ENCODE measurements around the gene PGA5. TPM values are rescaled to one million over a fixed set of nuclear protein-coding genes. Genes with fewer than 3 reads are reported as not detected.
"Not testable (repeated sequence)": the region's sequence is repeated elsewhere in the genome, so short reads cannot be mapped to it uniquely, and the experiment has no call there.

PGA5 gene
- total RNA-seq, 1 donor from 2014 or later, result not detected

GRCh38 chr11:61219016-61219415 lies 22.0 kb upstream of the PGA5 start:
- ATAC-seq; intact Hi-C loops (cut with DNase I): not testable (repeated sequence)
- DNase-seq (ENCODE audit: low spot score), result peak; percentile 7

GRCh38 chr11:61222047-61222446 lies 18.9 kb upstream of the PGA5 start, which contains the start of gene PGA4:
TSS of gene PGA4 (plus strand) at chr11:61222347. CDS start at chr11:61222401, 54 bp downstream.
- ATAC-seq; intact Hi-C loops (cut with DNase I); DNase-seq (ENCODE audit: low spot score): not testable (repeated sequence)

- DNase-seq (ENCODE audit: low spot score); intact Hi-C loops (cut with DNase I): not testable (repeated sequence)
- ATAC-seq, result peak; percentile 46
Observed at GRCh38 chr11:61222692-61223091, 18.3 kb upstream of the PGA5 start.

- intact Hi-C loops (cut with DNase I); ATAC-seq; DNase-seq (ENCODE audit: low spot score): not testable (repeated sequence)
Observed at GRCh38 chr11:61226457-61227137, 14.4 kb upstream of the PGA5 start.

- DNase-seq (ENCODE audit: low spot score); ATAC-seq; intact Hi-C loops (cut with DNase I): not testable (repeated sequence)
Observed at GRCh38 chr11:61229458-61229857, 11.5 kb upstream of the PGA5 start.

GRCh38 chr11:61231033-61231432 lies 9.9 kb upstream of the PGA5 start:
- peak; percentile 93 for ATAC-seq
- DNase-seq (ENCODE audit: low spot score); intact Hi-C loops (cut with DNase I): not testable (repeated sequence)

- intact Hi-C loops (cut with DNase I); DNase-seq (ENCODE audit: low spot score): not testable (repeated sequence)
- ATAC-seq, result peak; percentile 71
Observed at GRCh38 chr11:61231585-61231984, 9.4 kb upstream of the PGA5 start.

- ATAC-seq; intact Hi-C loops (cut with DNase I); DNase-seq (ENCODE audit: low spot score): not testable (repeated sequence)
Observed at GRCh38 chr11:61232548-61233145, 8.3 kb upstream of the PGA5 start.

- DNase-seq (ENCODE audit: low spot score); intact Hi-C loops (cut with DNase I); ATAC-seq: not testable (repeated sequence)
Observed at GRCh38 chr11:61237130-61237529, 3.8 kb upstream of the PGA5 start.

- ATAC-seq; intact Hi-C loops (cut with DNase I); DNase-seq (ENCODE audit: low spot score): not testable (repeated sequence)
Observed at GRCh38 chr11:61240288-61240687, 687 bp upstream of the PGA5 start.

- intact Hi-C loops (cut with DNase I); DNase-seq (ENCODE audit: low spot score): not testable (repeated sequence)
- peak; percentile 56 for ATAC-seq
Observed at GRCh38 chr11:61241526-61241925, 551 bp downstream of the PGA5 start.

GRCh38 chr11:61245284-61245964 lies 4.4 kb downstream of the PGA5 start:
- intact Hi-C loops (cut with DNase I); DNase-seq (ENCODE audit: low spot score); ATAC-seq: not testable (repeated sequence)

- intact Hi-C loops (cut with DNase I); ATAC-seq; DNase-seq (ENCODE audit: low spot score): not testable (repeated sequence)
Observed at GRCh38 chr11:61248071-61248470, 7.1 kb downstream of the PGA5 start.

- intact Hi-C loops (cut with DNase I); ATAC-seq; DNase-seq (ENCODE audit: low spot score): not testable (repeated sequence)
Observed at GRCh38 chr11:61249201-61249600, 8.2 kb downstream of the PGA5 start.

- DNase-seq (ENCODE audit: low spot score) (peak; percentile 75), ATAC-seq (peak; percentile 91)
- intact Hi-C loops (cut with DNase I), result not testable (repeated sequence)
Observed at GRCh38 chr11:61250796-61251765, 10.1 kb downstream of the PGA5 start.

GRCh38 chr11:61252332-61252731 lies 11.4 kb downstream of the PGA5 start:
- ATAC-seq; DNase-seq (ENCODE audit: low spot score); intact Hi-C loops (cut with DNase I): not testable (repeated sequence)

GRCh38 chr11:61254403-61255025 lies 13.5 kb downstream of the PGA5 start:
- ATAC-seq (peak; percentile 46), DNase-seq (ENCODE audit: low spot score) (peak; percentile 72)
- intact Hi-C loops (cut with DNase I), result no loop called here
